ENCODE measurements around the gene HK3.

The HK3 gene

GRCh38 chr5:176929654-176930053 lies 30.5 kb upstream of the HK3 start:
- no peaks in the 10 kb centered on the region for H3K4me1 ChIP-seq (ENCODE audit: control insufficient read depth, insufficient read depth, low read length)
- no peaks in the 10 kb centered on the region for H3K9me3 ChIP-seq (ENCODE audit: control insufficient read depth, insufficient read depth, low read length)
- no peak for DNase-seq (ENCODE audit: low read depth, low spot score)
- peaks cover 2% of the 10 kb centered on the region; the same call in 1 of the 2 replicates for H3K36me3 ChIP-seq (ENCODE audit: control insufficient read depth, insufficient read depth, low read length)
- no CpG with 5 or more reads among the region's 1 CpG for WGBS (ENCODE audit: insufficient coverage, insufficient read length)
- no peak overlapping the region for H3K4me3 ChIP-seq (ENCODE audit: low read length)
- H3K27ac ChIP-seq (ENCODE audit: low read length), result no peak overlapping the region
- H3K27me3 ChIP-seq (ENCODE audit: control insufficient read depth, insufficient read depth, low read length), result no peaks in the 10 kb centered on the region

GRCh38 chr5:176927562-176927961 lies 28.4 kb upstream of the HK3 start:
- Histone ChIP-seq H3K27me3 (ENCODE audit: control insufficient read depth, insufficient read depth, low read length) (no peaks in the 10 kb centered on the region), H3K9me3 (ENCODE audit: control insufficient read depth, insufficient read depth, low read length) (no peaks in the 10 kb centered on the region), H3K36me3 (ENCODE audit: control insufficient read depth, insufficient read depth, low read length) (peaks cover 2% of the 10 kb centered on the region; the same call in 1 of the 2 replicates), H3K4me3 (ENCODE audit: low read length) (no peak overlapping the region), H3K27ac (ENCODE audit: low read length) (no peak overlapping the region), H3K4me1 (ENCODE audit: control insufficient read depth, insufficient read depth, low read length) (no peaks in the 10 kb centered on the region)
- no CpG with 5 or more reads among the region's 3 CpGs for WGBS (ENCODE audit: insufficient coverage, insufficient read length)
- no peak for DNase-seq (ENCODE audit: low read depth, low spot score)

- no peaks in the 10 kb centered on the region for H3K4me1 ChIP-seq (ENCODE audit: control insufficient read depth, insufficient read depth, low read length)
- no peak overlapping the region for H3K27ac ChIP-seq (ENCODE audit: low read length)
- H3K27me3 ChIP-seq (ENCODE audit: control insufficient read depth, insufficient read depth, low read length), result no peaks in the 10 kb centered on the region
- no peak overlapping the region for H3K4me3 ChIP-seq (ENCODE audit: low read length)
- WGBS (ENCODE audit: insufficient coverage, insufficient read length), result no CpG with 5 or more reads among the region's 2 CpGs
- no peaks in the 10 kb centered on the region for H3K9me3 ChIP-seq (ENCODE audit: control insufficient read depth, insufficient read depth, low read length)
- DNase-seq (ENCODE audit: low read depth, low spot score), result no peak
- no peaks in the 10 kb centered on the region for H3K36me3 ChIP-seq (ENCODE audit: control insufficient read depth, insufficient read depth, low read length)
Observed at GRCh38 chr5:176922817-176923216, 23.7 kb upstream of the HK3 start.

- H3K4me1 ChIP-seq (ENCODE audit: control insufficient read depth, insufficient read depth, low read length), result no peaks in the 10 kb centered on the region
- no peaks in the 10 kb centered on the region for H3K9me3 ChIP-seq (ENCODE audit: control insufficient read depth, insufficient read depth, low read length)
- no peak overlapping the region for H3K27ac ChIP-seq (ENCODE audit: low read length)
- no CpG with 5 or more reads among the region's 3 CpGs for WGBS (ENCODE audit: insufficient coverage, insufficient read length)
- DNase-seq (ENCODE audit: low read depth, low spot score), result no peak
- H3K4me3 ChIP-seq (ENCODE audit: low read length), result no peak overlapping the region
- no peaks in the 10 kb centered on the region for H3K36me3 ChIP-seq (ENCODE audit: control insufficient read depth, insufficient read depth, low read length)
- no peaks in the 10 kb centered on the region for H3K27me3 ChIP-seq (ENCODE audit: control insufficient read depth, insufficient read depth, low read length)
Observed at GRCh38 chr5:176921714-176922113, 22.6 kb upstream of the HK3 start.

- WGBS (ENCODE audit: insufficient coverage, insufficient read length), result 100% methylated on average over 2 of the region's 6 CpGs
- no peaks in the 10 kb centered on the region for H3K4me1 ChIP-seq (ENCODE audit: control insufficient read depth, insufficient read depth, low read length)
- H3K27ac ChIP-seq (ENCODE audit: low read length), result no peak overlapping the region
- H3K4me3 ChIP-seq (ENCODE audit: low read length), result no peak overlapping the region
- H3K27me3 ChIP-seq (ENCODE audit: control insufficient read depth, insufficient read depth, low read length), result no peaks in the 10 kb centered on the region
- H3K36me3 ChIP-seq (ENCODE audit: control insufficient read depth, insufficient read depth, low read length), result no peaks in the 10 kb centered on the region
- DNase-seq (ENCODE audit: low read depth, low spot score), result no peak
- no peaks in the 10 kb centered on the region for H3K9me3 ChIP-seq (ENCODE audit: control insufficient read depth, insufficient read depth, low read length)
Observed at GRCh38 chr5:176918613-176919012, 19.5 kb upstream of the HK3 start.

- Histone ChIP-seq H3K9me3 (ENCODE audit: control insufficient read depth, insufficient read depth, low read length) (no peaks in the 10 kb centered on the region), H3K36me3 (ENCODE audit: control insufficient read depth, insufficient read depth, low read length) (no peaks in the 10 kb centered on the region), H3K4me1 (ENCODE audit: control insufficient read depth, insufficient read depth, low read length) (no peaks in the 10 kb centered on the region), H3K27ac (ENCODE audit: low read length) (no peak overlapping the region), H3K27me3 (ENCODE audit: control insufficient read depth, insufficient read depth, low read length) (no peaks in the 10 kb centered on the region), H3K4me3 (ENCODE audit: low read length) (no peak overlapping the region)
- no peak for DNase-seq (ENCODE audit: low read depth, low spot score)
Observed at GRCh38 chr5:176916337-176916736, 17.2 kb upstream of the HK3 start.

GRCh38 chr5:176915906-176916305 lies 16.8 kb upstream of the HK3 start:
- Histone ChIP-seq H3K4me1 (ENCODE audit: control insufficient read depth, insufficient read depth, low read length) (no peaks in the 10 kb centered on the region), H3K36me3 (ENCODE audit: control insufficient read depth, insufficient read depth, low read length) (no peaks in the 10 kb centered on the region), H3K27me3 (ENCODE audit: control insufficient read depth, insufficient read depth, low read length) (no peaks in the 10 kb centered on the region), H3K4me3 (ENCODE audit: low read length) (no peak overlapping the region), H3K27ac (ENCODE audit: low read length) (no peak overlapping the region), H3K9me3 (ENCODE audit: control insufficient read depth, insufficient read depth, low read length) (no peaks in the 10 kb centered on the region)
- no CpG with 5 or more reads among the region's 2 CpGs for WGBS (ENCODE audit: insufficient coverage, insufficient read length)
- no peak for DNase-seq (ENCODE audit: low read depth, low spot score)

- Histone ChIP-seq H3K36me3 (ENCODE audit: control insufficient read depth, insufficient read depth, low read length) (peaks cover 3% of the 10 kb centered on the region; the same call in 1 of the 2 replicates), H3K4me3 (ENCODE audit: low read length) (no peak overlapping the region), H3K27me3 (ENCODE audit: control insufficient read depth, insufficient read depth, low read length) (no peaks in the 10 kb centered on the region), H3K9me3 (ENCODE audit: control insufficient read depth, insufficient read depth, low read length) (no peaks in the 10 kb centered on the region), H3K27ac (ENCODE audit: low read length) (no peak overlapping the region), H3K4me1 (ENCODE audit: control insufficient read depth, insufficient read depth, low read length) (no peaks in the 10 kb centered on the region)
- no peak for DNase-seq (ENCODE audit: low read depth, low spot score)
- no CpG with 5 or more reads among the region's 2 CpGs for WGBS (ENCODE audit: insufficient coverage, insufficient read length)
Observed at GRCh38 chr5:176912115-176912514, 13.0 kb upstream of the HK3 start.

- H3K27ac ChIP-seq (ENCODE audit: low read length), result no peak overlapping the region
- no peak overlapping the region for H3K4me3 ChIP-seq (ENCODE audit: low read length)
- no peak for DNase-seq (ENCODE audit: low read depth, low spot score)
- H3K27me3 ChIP-seq (ENCODE audit: control insufficient read depth, insufficient read depth, low read length), result no peaks in the 10 kb centered on the region
- peaks cover 11% of the 10 kb centered on the region; the same call in 1 of the 2 replicates for H3K36me3 ChIP-seq (ENCODE audit: control insufficient read depth, insufficient read depth, low read length)
- no CpG with 5 or more reads among the region's 5 CpGs for WGBS (ENCODE audit: insufficient coverage, insufficient read length)
- no peaks in the 10 kb centered on the region for H3K4me1 ChIP-seq (ENCODE audit: control insufficient read depth, insufficient read depth, low read length)
- H3K9me3 ChIP-seq (ENCODE audit: control insufficient read depth, insufficient read depth, low read length), result no peaks in the 10 kb centered on the region
Observed at GRCh38 chr5:176908675-176909368, 9.7 kb upstream of the HK3 start.

GRCh38 chr5:176906796-176907195 lies 7.7 kb upstream of the HK3 start:
- DNase-seq (ENCODE audit: low read depth, low spot score), result no peak
- Histone ChIP-seq H3K36me3 (ENCODE audit: control insufficient read depth, insufficient read depth, low read length) (peaks cover 12% of the 10 kb centered on the region; the same call in 1 of the 2 replicates), H3K27ac (ENCODE audit: low read length) (no peak overlapping the region), H3K4me1 (ENCODE audit: control insufficient read depth, insufficient read depth, low read length) (no peaks in the 10 kb centered on the region), H3K4me3 (ENCODE audit: low read length) (no peak overlapping the region), H3K9me3 (ENCODE audit: control insufficient read depth, insufficient read depth, low read length) (no peaks in the 10 kb centered on the region), H3K27me3 (ENCODE audit: control insufficient read depth, insufficient read depth, low read length) (no peaks in the 10 kb centered on the region)
- no CpG with 5 or more reads among the region's 3 CpGs for WGBS (ENCODE audit: insufficient coverage, insufficient read length)

GRCh38 chr5:176906126-176906525 lies 7.0 kb upstream of the HK3 start:
- no CpG with 5 or more reads among the region's 1 CpG for WGBS (ENCODE audit: insufficient coverage, insufficient read length)
- H3K4me3 ChIP-seq (ENCODE audit: low read length), result no peak overlapping the region
- H3K27me3 ChIP-seq (ENCODE audit: control insufficient read depth, insufficient read depth, low read length), result no peaks in the 10 kb centered on the region
- no peaks in the 10 kb centered on the region for H3K9me3 ChIP-seq (ENCODE audit: control insufficient read depth, insufficient read depth, low read length)
- H3K36me3 ChIP-seq (ENCODE audit: control insufficient read depth, insufficient read depth, low read length), result peaks cover 12% of the 10 kb centered on the region; the same call in 1 of the 2 replicates
- DNase-seq (ENCODE audit: low read depth, low spot score), result no peak
- H3K27ac ChIP-seq (ENCODE audit: low read length), result no peak overlapping the region
- H3K4me1 ChIP-seq (ENCODE audit: control insufficient read depth, insufficient read depth, low read length), result no peaks in the 10 kb centered on the region
